ENCODE measurements around the gene DONSON.
A peak's percentile ranks its signal among the peaks of the same experiment; 100 is the strongest.

Gene DONSON

GRCh38 chr21:33587792-33588484 lies 546 bp downstream of the DONSON start (continued):
- TF ChIP-seq PATZ1 (tag by site-specific recombination; IDR thresholded peaks at IDR 0.05) (peak; percentile 43; the same call in 1 of the 2 replicates), ZNF426 (tag by site-specific recombination; IDR thresholded peaks at IDR 0.05) (no peak), EGR2 (tag by site-specific recombination; IDR thresholded peaks at IDR 0.05; ENCODE audit: low read depth) (no peak), ZNF548 (tag by site-specific recombination; IDR thresholded peaks at IDR 0.05) (no peak), ZNF169 (tag by site-specific recombination; IDR thresholded peaks at IDR 0.05) (no peak), KLF10 (tag by site-specific recombination; IDR thresholded peaks at IDR 0.05) (no peak), ZNF777 (tag by site-specific recombination; IDR thresholded peaks at IDR 0.05; ENCODE audit: borderline replicate concordance) (no peak), PBX3 (CRISPR knock-in tag; IDR thresholded peaks at IDR 0.05) (0 out of 2 replicates have a peak, but pooled peaks have one; percentile 41), ZNF785 (tag by site-specific recombination; IDR thresholded peaks at IDR 0.05) (no peak), ZBTB20 (tag by site-specific recombination; IDR thresholded peaks at IDR 0.05) (peak; percentile 66; the same call in 1 of the 2 replicates), ZBTB1 (tag by site-specific recombination; IDR thresholded peaks at IDR 0.05) (no peak), ELK4 (IDR thresholded peaks at IDR 0.05; ENCODE audit: borderline replicate concordance, low read depth, low read length) (no peak), ZNF10 (tag by site-specific recombination; IDR thresholded peaks at IDR 0.05) (no peak), ZNF830 (tag by site-specific recombination; IDR thresholded peaks at IDR 0.05; ENCODE audit: low read depth) (no peak), ZNF114 (tag by site-specific recombination; IDR thresholded peaks at IDR 0.05) (no peak), BCL11A (tag by site-specific recombination; IDR thresholded peaks at IDR 0.05; ENCODE audit: low read depth) (no peak), ZNF555 (tag by site-specific recombination; conservative IDR thresholded peaks at IDR 0.05) (no peak), MYNN (tag by site-specific recombination; IDR thresholded peaks at IDR 0.05; ENCODE audit: borderline replicate concordance) (no peak), ZNF423 (tag by site-specific recombination; IDR thresholded peaks at IDR 0.05) (peak; percentile 29; the same call in 1 of the 2 replicates), ZFP37 (tag by site-specific recombination; IDR thresholded peaks at IDR 0.05) (no peak), ZNF354C (tag by site-specific recombination; IDR thresholded peaks at IDR 0.05; ENCODE audit: borderline replicate concordance, low read depth) (no peak), ZNF76 (tag by site-specific recombination; IDR thresholded peaks at IDR 0.05; ENCODE audit: borderline replicate concordance, low read depth) (peak; percentile 86), ZNF404 (tag by site-specific recombination; IDR thresholded peaks at IDR 0.05) (no peak), ZNF391 (tag by site-specific recombination; IDR thresholded peaks at IDR 0.05; ENCODE audit: borderline replicate concordance, low read depth) (no peak), ZNF510 (tag by site-specific recombination; IDR thresholded peaks at IDR 0.05; ENCODE audit: insufficient replicate concordance) (no peak), GLIS2 (tag by site-specific recombination; IDR thresholded peaks at IDR 0.05) (no peak), SP7 (tag by site-specific recombination; IDR thresholded peaks at IDR 0.05) (0 out of 2 replicates have a peak, but pooled peaks have one; percentile 52), ZNF561 (tag by site-specific recombination; IDR thresholded peaks at IDR 0.05; ENCODE audit: borderline replicate concordance) (no peak), ZNF521 (tag by site-specific recombination; IDR thresholded peaks at IDR 0.05) (no peak), ZIC2 (tag by site-specific recombination; IDR thresholded peaks at IDR 0.05) (peak; percentile 30), ZNF184 (tag by site-specific recombination; IDR thresholded peaks at IDR 0.05) (0 out of 2 replicates have a peak, but pooled peaks have one; percentile 34), ZNF157 (tag by site-specific recombination; IDR thresholded peaks at IDR 0.05) (no peak), ZNF155 (tag by site-specific recombination; IDR thresholded peaks at IDR 0.05) (no peak), ZNF324 (tag by site-specific recombination; IDR thresholded peaks at IDR 0.05) (0 out of 2 replicates have a peak, but pooled peaks have one; percentile 54)

All from HEK293 (cell line).